Suprapubic skin (tissue), 4 donors: Measurements from ENCODE around the gene ATG9A. TPM values are rescaled to one million over a fixed set of nuclear protein-coding genes. Genes with fewer than 3 reads are reported as not detected.
A peak's percentile ranks its signal among the peaks of the same experiment; 100 is the strongest.

ENCODE experiments used
- DNase-seq, 2 donors: peaks; one replicate each; pipeline ENCODE4 v3.0.0-alpha.2; 2019; ENCODE audit warnings: low spot score in 2 of 2
- H3K27ac ChIP-seq: fragments of 200-600 bp; sonication (generic); one replicate; pipeline ENCODE4 v1.5.1; 2019
- H3K27me3 ChIP-seq: fragments of 200-600 bp; sonication (generic); one replicate; pipeline ENCODE4 v1.5.1; 2019
- H3K36me3 ChIP-seq: fragments of 200-600 bp; sonication (generic); one replicate; pipeline ENCODE4 v1.5.1; 2019
- H3K4me1 ChIP-seq: fragments of 200-600 bp; sonication (generic); one replicate; pipeline ENCODE4 v1.5.1; 2019
- H3K4me3 ChIP-seq: fragments of 200-600 bp; sonication (generic); one replicate; pipeline ENCODE4 v1.5.1; 2019; ENCODE audit warnings: mild to moderate bottlenecking
- H3K9me3 ChIP-seq: fragments of 200-600 bp; sonication (generic); one replicate; pipeline ENCODE4 v1.5.1; 2019
- EP300 ChIP-seq: sonication (generic); formaldehyde crosslinking; IDR thresholded peaks from one replicate; pipeline ENCODE4 v1.6.1; 2017; ENCODE audit warnings: antibody characterized with exemption
- POLR2A ChIP-seq, 2 donors: fragments of 450-650 bp; IDR thresholded peaks; one replicate each; pipeline ENCODE4 v1.6.1; 2017; ENCODE audit warnings: antibody characterized with exemption in 2 of 2, mild to moderate bottlenecking in 2 of 2, moderate library complexity in 2 of 2
- POLR2AphosphoS5 ChIP-seq, 3 donors: sonication (generic); formaldehyde crosslinking; IDR thresholded peaks; one replicate each; pipeline ENCODE4 v1.6.1; 2017; ENCODE audit warnings: antibody characterized with exemption in 3 of 3
- WGBS: methylation state at CpG from one replicate; pipeline ENCODE4 v1.1.5; 2018; 5-methylcytosine and 5-hydroxymethylcytosine counted together
- total RNA-seq, 4 donors: library from RNA; depleted of rRNA; stranded (reverse); fragments of >200 nt; gene quantifications; one replicate each; pipeline ENCODE4 v1.1.0, GENCODE V29; 2016
- TF ChIP-seq, protein P1 (sequence below), 2 donors: fragments of 200-600 bp in 1 of 2; fragments of 450-650 bp in 1 of 2; sonication (generic) in 1 of 2; IDR thresholded peaks; one replicate each; pipeline ENCODE4 v1.5.1; 2016 to 2019; ENCODE audit warnings: antibody characterized with exemption in 2 of 2, mild to moderate bottlenecking in 1 of 2, moderate library complexity in 1 of 2

The ATG9A gene
- total RNA-seq, 4 donors from 2014 or later = 60.3 to 83.9 (median 64.6) TPM

DNA sequence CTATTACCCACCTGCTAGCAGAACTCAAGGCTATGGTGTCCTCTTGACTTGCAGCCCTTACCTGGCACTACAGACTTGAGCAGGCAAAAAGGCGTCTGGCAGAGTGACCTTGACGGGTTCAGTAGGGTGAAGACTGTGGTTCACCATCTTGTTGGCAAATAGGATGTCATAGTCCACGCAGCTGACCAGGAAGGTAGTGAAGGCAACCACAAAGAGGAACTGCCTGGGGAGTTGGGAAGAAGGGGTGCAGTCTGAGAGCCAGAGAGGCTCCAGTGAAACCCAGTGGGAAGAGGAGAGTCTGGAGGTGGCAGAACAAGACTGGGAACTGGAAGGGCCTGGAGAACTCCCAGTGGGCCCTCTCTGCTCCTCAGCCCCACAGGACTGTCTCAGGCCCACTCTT, 4.1 kb downstream of the ATG9A start:
- no peak for DNase-seq
- Histone ChIP-seq H3K9me3 (no peaks in the 10 kb centered on the region), H3K27me3 (no peaks in the 10 kb centered on the region), H3K36me3 (peaks cover 57% of the 10 kb centered on the region), H3K27ac (no peak overlapping the region), H3K4me1 (peaks cover 23% of the 10 kb centered on the region), H3K4me3 (no peak overlapping the region)
- 83% methylated on average over 3 of the region's 3 CpGs for WGBS
- TF ChIP-seq, protein P1, sequence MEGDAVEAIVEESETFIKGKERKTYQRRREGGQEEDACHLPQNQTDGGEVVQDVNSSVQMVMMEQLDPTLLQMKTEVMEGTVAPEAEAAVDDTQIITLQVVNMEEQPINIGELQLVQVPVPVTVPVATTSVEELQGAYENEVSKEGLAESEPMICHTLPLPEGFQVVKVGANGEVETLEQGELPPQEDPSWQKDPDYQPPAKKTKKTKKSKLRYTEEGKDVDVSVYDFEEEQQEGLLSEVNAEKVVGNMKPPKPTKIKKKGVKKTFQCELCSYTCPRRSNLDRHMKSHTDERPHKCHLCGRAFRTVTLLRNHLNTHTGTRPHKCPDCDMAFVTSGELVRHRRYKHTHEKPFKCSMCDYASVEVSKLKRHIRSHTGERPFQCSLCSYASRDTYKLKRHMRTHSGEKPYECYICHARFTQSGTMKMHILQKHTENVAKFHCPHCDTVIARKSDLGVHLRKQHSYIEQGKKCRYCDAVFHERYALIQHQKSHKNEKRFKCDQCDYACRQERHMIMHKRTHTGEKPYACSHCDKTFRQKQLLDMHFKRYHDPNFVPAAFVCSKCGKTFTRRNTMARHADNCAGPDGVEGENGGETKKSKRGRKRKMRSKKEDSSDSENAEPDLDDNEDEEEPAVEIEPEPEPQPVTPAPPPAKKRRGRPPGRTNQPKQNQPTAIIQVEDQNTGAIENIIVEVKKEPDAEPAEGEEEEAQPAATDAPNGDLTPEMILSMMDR (IDR thresholded peaks at IDR 0.05) = no peak
- no peak for TF ChIP-seq EP300

DNA sequence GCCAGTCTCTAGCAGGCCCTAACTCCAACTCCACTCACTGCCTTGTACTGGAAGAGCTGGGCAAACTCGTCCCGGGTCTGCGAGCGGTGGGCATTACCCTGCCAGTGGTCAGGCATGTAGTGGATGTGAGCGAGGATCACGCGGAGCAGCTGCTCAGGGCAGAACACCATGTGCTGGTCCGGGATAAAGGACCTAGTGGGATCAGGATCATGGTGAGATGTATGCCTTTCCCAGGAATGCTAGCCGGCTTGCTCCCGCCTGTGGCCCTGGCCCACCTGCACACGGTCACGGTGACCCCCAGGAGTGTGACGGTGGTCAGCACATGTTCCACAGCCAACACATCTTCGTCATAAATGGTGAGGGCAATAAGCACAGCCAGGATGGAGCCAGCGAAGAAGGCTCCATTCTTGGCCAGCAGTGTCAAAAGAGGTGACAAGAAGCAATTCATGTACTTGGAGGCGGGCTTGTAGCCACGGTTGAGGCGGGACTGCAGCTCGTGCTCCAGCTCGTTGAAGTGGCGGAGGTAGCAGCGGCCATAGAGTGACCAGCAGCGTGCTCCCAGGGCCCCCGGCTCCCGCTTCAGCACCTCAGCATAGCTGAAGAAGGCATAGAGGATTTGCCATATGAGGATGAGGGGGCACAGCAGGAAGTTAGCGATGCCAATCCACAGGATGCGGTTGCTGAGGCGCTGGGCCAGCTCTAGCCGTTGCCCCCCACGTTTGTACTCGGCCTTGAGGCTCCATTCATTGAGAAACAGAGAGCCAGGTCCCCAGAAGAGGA, 5.4 kb downstream of the ATG9A start:
- Histone ChIP-seq H3K36me3 (peaks cover 61% of the 10 kb centered on the region), H3K9me3 (no peaks in the 10 kb centered on the region), H3K27me3 (no peaks in the 10 kb centered on the region), H3K27ac (no peak overlapping the region), H3K4me3 (no peak overlapping the region), H3K4me1 (peaks cover 30% of the 10 kb centered on the region)
- 86% methylated on average over 24 of the region's 31 CpGs for WGBS
- no peak for TF ChIP-seq POLR2AphosphoS5 (IDR thresholded peaks at IDR 0.05)
- TF ChIP-seq POLR2A (IDR thresholded peaks at IDR 0.05) = no peak
- TF ChIP-seq EP300 = no peak
- TF ChIP-seq, protein P1 (IDR thresholded peaks at IDR 0.05) = no peak
- DNase-seq = no peak

DNA sequence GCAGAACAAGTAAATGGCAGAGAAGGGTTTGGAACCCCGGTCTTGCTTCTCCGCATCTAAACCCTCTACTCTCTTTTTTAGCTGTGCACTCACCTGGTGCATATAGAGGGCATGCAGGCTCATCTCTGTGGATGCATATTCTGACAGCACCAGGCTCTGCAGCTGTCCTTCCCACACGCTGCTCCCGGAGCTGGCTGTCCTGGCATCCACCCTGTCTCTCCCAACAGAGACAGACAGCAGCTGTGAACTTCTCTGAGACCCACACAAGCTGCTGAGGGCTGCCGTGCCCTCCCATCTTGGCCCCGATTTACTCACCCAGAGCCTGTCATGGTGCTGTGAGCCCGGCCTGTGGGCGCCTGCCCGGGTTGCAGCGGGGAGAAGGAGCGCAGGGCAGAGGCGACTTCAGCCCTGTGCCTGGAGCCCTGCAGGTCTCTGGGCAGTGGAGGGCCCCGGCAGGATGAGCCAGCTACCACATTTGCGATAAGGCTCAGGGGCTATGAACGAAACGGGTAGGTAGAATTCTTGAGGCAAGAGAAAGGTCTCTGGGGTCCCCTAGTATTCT, 7.4 kb downstream of the ATG9A start:
- Histone ChIP-seq H3K4me3 (no peak overlapping the region), H3K27me3 (no peaks in the 10 kb centered on the region), H3K9me3 (no peaks in the 10 kb centered on the region), H3K4me1 (peaks cover 31% of the 10 kb centered on the region), H3K27ac (no peak overlapping the region), H3K36me3 (peaks cover 61% of the 10 kb centered on the region)
- 90% methylated on average over 9 of the region's 16 CpGs for WGBS
- no peak for DNase-seq
- TF ChIP-seq POLR2AphosphoS5 (IDR thresholded peaks at IDR 0.05) = no peak

DNA sequence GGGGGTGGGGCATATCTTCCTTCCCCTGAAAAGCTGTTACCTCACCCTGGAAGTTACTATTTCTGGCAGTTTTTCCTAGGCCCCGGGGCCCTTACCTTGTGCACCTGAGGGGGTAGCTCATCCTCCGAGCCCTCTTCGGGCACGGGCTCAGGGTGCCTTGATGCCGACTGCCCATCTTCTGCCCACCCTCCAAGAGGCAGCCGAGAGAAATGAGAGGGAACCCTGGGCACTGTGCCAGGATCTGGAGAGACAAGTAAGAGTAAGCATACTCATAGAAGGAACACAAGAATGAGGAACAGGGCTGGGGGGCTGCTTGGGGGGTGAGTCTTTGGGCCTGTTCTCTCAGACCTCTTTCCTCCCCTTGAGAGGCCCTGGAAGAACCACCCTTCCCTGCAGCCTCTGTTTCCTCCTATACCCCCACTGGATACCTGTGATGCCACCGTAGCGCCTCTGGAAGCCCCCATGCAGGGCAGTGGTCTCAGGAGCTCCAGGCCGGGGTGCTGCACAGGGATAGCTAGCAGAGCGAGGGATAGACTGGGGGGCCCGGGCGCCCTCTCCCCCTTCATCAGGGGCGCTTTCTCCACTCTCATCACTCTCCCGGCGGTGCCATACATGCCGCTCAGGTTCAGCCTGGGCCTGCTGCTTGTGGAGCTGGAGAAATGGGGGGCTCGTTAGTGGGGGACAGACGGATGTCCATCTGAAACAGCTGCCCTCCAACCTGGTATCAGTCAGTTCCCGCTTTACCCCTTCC, 8.6 kb downstream of the ATG9A start:
- Histone ChIP-seq H3K27me3 (no peaks in the 10 kb centered on the region), H3K9me3 (no peaks in the 10 kb centered on the region), H3K27ac (no peak overlapping the region), H3K36me3 (peaks cover 66% of the 10 kb centered on the region), H3K4me3 (no peak overlapping the region), H3K4me1 (peaks cover 35% of the 10 kb centered on the region)
- peak in 1 of 2 donors; percentile 72 for DNase-seq
- WGBS = 89% methylated on average over 16 of the region's 19 CpGs
- TF ChIP-seq EP300 (no peak), POLR2AphosphoS5 (IDR thresholded peaks at IDR 0.05) (no peak)
- TF ChIP-seq, protein P1 (IDR thresholded peaks at IDR 0.05) = no peak

DNA sequence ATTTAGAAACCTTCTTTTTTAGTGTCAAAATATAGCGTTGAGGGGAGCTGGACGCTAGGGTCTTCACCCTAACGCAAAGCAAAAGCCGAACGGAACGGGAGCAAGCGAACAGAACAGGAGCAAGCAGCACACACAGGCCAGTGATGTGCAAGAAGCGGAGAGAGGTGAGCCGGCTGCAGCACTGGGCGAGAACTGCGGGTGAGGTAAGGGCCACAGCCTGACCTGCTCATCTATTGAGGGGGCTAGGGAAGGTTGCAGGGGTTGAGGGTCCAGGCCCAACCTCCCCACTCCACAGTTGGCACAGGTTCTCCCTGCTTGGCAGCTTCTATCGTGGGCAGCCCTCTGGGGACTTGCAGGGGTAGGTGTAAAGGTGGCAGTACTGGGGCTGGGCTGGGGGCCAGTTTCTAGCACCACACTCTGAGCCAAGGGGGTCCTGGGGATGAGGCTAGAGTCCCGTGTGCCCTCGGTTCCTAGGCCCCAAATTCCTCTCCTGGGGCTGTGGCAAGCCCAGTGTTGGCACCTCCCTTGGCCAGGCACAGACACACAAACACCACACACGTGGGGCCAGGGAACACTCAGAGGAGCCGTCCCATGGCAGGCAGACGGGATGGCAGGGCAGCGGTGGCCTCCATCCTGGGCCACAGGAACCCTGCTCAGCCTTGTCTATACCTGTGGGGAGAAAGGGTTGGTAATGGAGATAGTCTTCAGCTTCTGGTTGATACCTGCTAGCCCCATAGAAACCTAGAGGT, 9.5 kb downstream of the ATG9A start:
- Histone ChIP-seq H3K4me3 (no peak overlapping the region), H3K9me3 (no peaks in the 10 kb centered on the region), H3K27me3 (no peaks in the 10 kb centered on the region), H3K27ac (no peak overlapping the region), H3K4me1 (peaks cover 35% of the 10 kb centered on the region), H3K36me3 (peaks cover 65% of the 10 kb centered on the region)
- TF ChIP-seq, protein P1 (IDR thresholded peaks at IDR 0.05) = no peak
- TF ChIP-seq EP300 (no peak), POLR2AphosphoS5 (IDR thresholded peaks at IDR 0.05) (no peak), POLR2A (IDR thresholded peaks at IDR 0.05) (no peak)
- 90% methylated on average over 17 of the region's 18 CpGs for WGBS
- no peak for DNase-seq
